NCI-H2227 treated with DMSO at 0.1 percent for 48 hours (cell line): ENCODE measurements around the gene ANTXR2.
"Not testable (repeated sequence)": the region's sequence is repeated elsewhere in the genome, so short reads cannot be mapped to it uniquely, and the experiment has no call there.

ENCODE experiments used
- DNase-seq: peaks from one replicate; lab custom pipeline; 2025; lab: John Stamatoyannopoulos, UW

The ANTXR2 gene

GRCh38 chr4:80072744-80073472 is at the start of gene ANTXR2:
Gene ANTXR2 (minus strand): TSS chr4:80073229. CDS start chr4:80072560, 669 bp downstream.
- DNase-seq = no peak

- not testable (repeated sequence) for DNase-seq
Observed at GRCh38 chr4:80121815-80122214, 48.8 kb upstream of the ANTXR2 start.

- not testable (repeated sequence) for DNase-seq
Observed at GRCh38 chr4:80119620-80120019, 46.6 kb upstream of the ANTXR2 start.

- DNase-seq = no peak
Observed at GRCh38 chr4:80116516-80116915, 43.5 kb upstream of the ANTXR2 start.

- DNase-seq = no peak
Observed at GRCh38 chr4:80115368-80116181, 42.5 kb upstream of the ANTXR2 start.

- no peak for DNase-seq
Observed at GRCh38 chr4:80114732-80115265, 41.8 kb upstream of the ANTXR2 start.

GRCh38 chr4:80113615-80114014 is 40.6 kb upstream of the ANTXR2 start:
- no peak for DNase-seq

- DNase-seq = no peak
Observed at GRCh38 chr4:80112236-80112635, 39.2 kb upstream of the ANTXR2 start.

- DNase-seq = no peak
Observed at GRCh38 chr4:80111276-80111675, 38.2 kb upstream of the ANTXR2 start.

GRCh38 chr4:80107374-80107773 is 34.3 kb upstream of the ANTXR2 start:
- no peak for DNase-seq

GRCh38 chr4:80104927-80105326 is 31.9 kb upstream of the ANTXR2 start:
- DNase-seq = no peak

GRCh38 chr4:80103629-80104028 is 30.6 kb upstream of the ANTXR2 start:
- DNase-seq = no peak

GRCh38 chr4:80101792-80102116 is 28.7 kb upstream of the ANTXR2 start:
- no peak for DNase-seq

GRCh38 chr4:80101071-80101791 is 28.2 kb upstream of the ANTXR2 start:
- DNase-seq = no peak

GRCh38 chr4:80099671-80100070 is 26.6 kb upstream of the ANTXR2 start:
- DNase-seq = no peak

GRCh38 chr4:80098635-80099034 is 25.6 kb upstream of the ANTXR2 start:
- no peak for DNase-seq

- no peak for DNase-seq
Observed at GRCh38 chr4:80097400-80098177, 24.6 kb upstream of the ANTXR2 start.

GRCh38 chr4:80096175-80096850 is 23.3 kb upstream of the ANTXR2 start:
- no peak for DNase-seq

GRCh38 chr4:80094191-80094590 is 21.2 kb upstream of the ANTXR2 start:
- no peak for DNase-seq

GRCh38 chr4:80093563-80093962 is 20.5 kb upstream of the ANTXR2 start:
- no peak for DNase-seq

- DNase-seq = no peak
Observed at GRCh38 chr4:80092847-80093246, 19.8 kb upstream of the ANTXR2 start.
